BE2C (cell line): Measurements from ENCODE around the gene AP2A2.

Source experiments
- DNase-seq: peaks from one replicate; pipeline ENCODE4 v3.0.0-alpha.2; 2020
- H3K27me3 ChIP-seq: fragments of 250-450 bp; sonication (Bioruptor Pico); 2 replicates; pipeline ENCODE4 v1.5.1; 2020; ENCODE audit warnings: mild to moderate bottlenecking
- H3K36me3 ChIP-seq: fragments of 250-450 bp; sonication (Bioruptor Pico); 2 replicates; pipeline ENCODE4 v1.5.1; 2020; ENCODE audit warnings: mild to moderate bottlenecking
- H3K4me1 ChIP-seq: fragments of 250-450 bp; sonication (Bioruptor Pico); 2 replicates; pipeline ENCODE4 v1.5.1; 2020
- H3K4me3 ChIP-seq: 2 replicates; pipeline ENCODE4 v1.5.1; 2011; ENCODE audit warnings: low read depth, low read length
- H3K9me3 ChIP-seq: fragments of 250-450 bp; sonication (Bioruptor Pico); 2 replicates; pipeline ENCODE4 v1.5.1; 2020
- CTCF ChIP-seq: IDR thresholded peaks from 2 replicates; pipeline ENCODE4 v1.5.1; 2012; ENCODE audit warnings: mild to moderate bottlenecking, low read depth, low read length

Gene AP2A2

GRCh38 chr11:901452-902061 lies 24.1 kb upstream of the AP2A2 start:
- H3K27me3 ChIP-seq, result no peaks in the 10 kb centered on the region
- DNase-seq, result no peak
- H3K36me3 ChIP-seq, result peaks cover 16% of the 10 kb centered on the region
- H3K4me3 ChIP-seq, result no peak overlapping the region
- no peak for TF ChIP-seq CTCF
- H3K4me1 ChIP-seq, result no peaks in the 10 kb centered on the region
- no peaks in the 10 kb centered on the region for H3K9me3 ChIP-seq

GRCh38 chr11:904380-904779 lies 21.3 kb upstream of the AP2A2 start:
- no peak for TF ChIP-seq CTCF
- Histone ChIP-seq H3K4me1 (no peaks in the 10 kb centered on the region), H3K9me3 (no peaks in the 10 kb centered on the region), H3K27me3 (no peaks in the 10 kb centered on the region), H3K4me3 (no peak overlapping the region), H3K36me3 (peaks cover 11% of the 10 kb centered on the region)
- no peak for DNase-seq

- H3K27me3 ChIP-seq, result no peaks in the 10 kb centered on the region
- no peaks in the 10 kb centered on the region for H3K9me3 ChIP-seq
- DNase-seq, result no peak
- H3K4me3 ChIP-seq, result no peak overlapping the region
- no peaks in the 10 kb centered on the region for H3K4me1 ChIP-seq
- TF ChIP-seq CTCF, result no peak
- peaks cover 11% of the 10 kb centered on the region for H3K36me3 ChIP-seq
Measured at GRCh38 chr11:905952-906351, 19.7 kb upstream of the AP2A2 start.

GRCh38 chr11:907668-908067 lies 18.0 kb upstream of the AP2A2 start:
- Histone ChIP-seq H3K36me3 (peaks cover 8% of the 10 kb centered on the region; the same call in 1 of the 2 replicates), H3K4me3 (no peak overlapping the region), H3K27me3 (no peaks in the 10 kb centered on the region), H3K4me1 (no peaks in the 10 kb centered on the region), H3K9me3 (no peaks in the 10 kb centered on the region)
- no peak for TF ChIP-seq CTCF
- DNase-seq, result no peak

GRCh38 chr11:908273-908672 lies 17.4 kb upstream of the AP2A2 start:
- Histone ChIP-seq H3K36me3 (peaks cover 4% of the 10 kb centered on the region; the same call in 1 of the 2 replicates), H3K27me3 (no peaks in the 10 kb centered on the region), H3K4me1 (no peaks in the 10 kb centered on the region), H3K9me3 (no peaks in the 10 kb centered on the region), H3K4me3 (no peak overlapping the region)
- TF ChIP-seq CTCF, result no peak
- DNase-seq, result no peak

GRCh38 chr11:909406-909805 lies 16.3 kb upstream of the AP2A2 start:
- H3K4me3 ChIP-seq, result peak overlapping the region; percentile 64
- H3K27me3 ChIP-seq, result no peaks in the 10 kb centered on the region
- DNase-seq, result no peak
- no peaks in the 10 kb centered on the region for H3K36me3 ChIP-seq
- no peak for TF ChIP-seq CTCF
- H3K9me3 ChIP-seq, result no peaks in the 10 kb centered on the region
- no peaks in the 10 kb centered on the region for H3K4me1 ChIP-seq
